IMR-90 (cell line): ENCODE measurements around the gene STAT5A. TPM values are rescaled to one million over a fixed set of nuclear protein-coding genes. Genes with fewer than 3 reads are reported as not detected.

Experiments used
- ATAC-seq: fragments of 200-7000 bp; cut with Tn5 transposase; 2 replicates; pipeline ENCODE4 v1.9.1; 2020; ENCODE audit warnings: low read depth, mild to moderate bottlenecking, moderate library complexity
- BruUV-seq: library from RNA; stranded (reverse); fragments of 400-500 nt; replicated peaks from 2 replicates; lab custom pipeline; 2021; lab: Mats Ljungman, UMichigan
- CTCF ChIA-PET: fragments of 300-600 bp; formaldehyde crosslinking; extraction: SDS; loops from one replicate; lab custom pipeline; 2021; ENCODE audit warnings: antibody characterized with exemption; lab: Yijun Ruan, JAX
- POLR2A ChIA-PET: fragments of 300-600 bp; sonication (Branson Sonifier 250); formaldehyde crosslinking; loops from one replicate; lab custom pipeline; 2022; ENCODE audit warnings: antibody characterized with exemption; ENCODE audit not compliant: unreplicated experiment; lab: Charles Lee
- DNase-seq: peaks from one replicate; pipeline ENCODE4 v3.0.0; 2013
- H2AFZ ChIP-seq: replicated peaks from 2 replicates; pipeline ENCODE3; 2013; ENCODE audit warnings: low read length, mild to moderate bottlenecking; ENCODE audit not compliant: poor library complexity
- H2AK5ac ChIP-seq: 2 replicates; pipeline ENCODE4 v1.6.1; 2013; ENCODE audit warnings: low read depth, low read length, inconsistent platforms
- H2AK9ac ChIP-seq: replicated peaks from 2 replicates; pipeline ENCODE3; 2013; ENCODE audit warnings: mild to moderate bottlenecking, low read depth, low read length, moderate library complexity; ENCODE audit not compliant: poor library complexity
- H2BK120ac ChIP-seq: 2 replicates; pipeline ENCODE4 v1.6.1; 2013; ENCODE audit warnings: low read depth, low read length, inconsistent platforms
- H2BK15ac ChIP-seq: 3 replicates; pipeline ENCODE4 v1.6.1; 2013; ENCODE audit warnings: low read depth, low read length, inconsistent platforms
- H2BK20ac ChIP-seq: 2 replicates; pipeline ENCODE4 v1.6.1; 2013; ENCODE audit warnings: low read depth, mild to moderate bottlenecking, inconsistent platforms, low read length, moderate library complexity
- H2BK5ac ChIP-seq: 2 replicates; pipeline ENCODE4 v1.6.1; 2013; ENCODE audit warnings: mild to moderate bottlenecking, low read depth, low read length, inconsistent platforms; ENCODE audit not compliant: poor library complexity, severe bottlenecking
- H3K14ac ChIP-seq: replicated peaks from 2 replicates; pipeline ENCODE4 v1.6.1; 2013; ENCODE audit warnings: low read depth, low read length, inconsistent platforms
- H3K18ac ChIP-seq: 2 replicates; pipeline ENCODE4 v1.6.1; 2013; ENCODE audit warnings: low read depth, low read length, control low read depth
- H3K23ac ChIP-seq: 2 replicates; pipeline ENCODE4 v1.6.1; 2013; ENCODE audit warnings: low read depth, low read length, inconsistent platforms
- H3K27ac ChIP-seq: 2 replicates; pipeline ENCODE4 v1.5.1; 2013; ENCODE audit warnings: mild to moderate bottlenecking, control low read depth, low read length; ENCODE audit not compliant: insufficient read depth
- H3K27me3 ChIP-seq: 2 replicates; pipeline ENCODE4 v1.6.1; 2013; ENCODE audit warnings: low read length; ENCODE audit not compliant: control insufficient read depth, insufficient read depth
- H3K36me3 ChIP-seq: 2 replicates; pipeline ENCODE4 v1.6.1; 2013; ENCODE audit warnings: low read length, mixed read lengths; ENCODE audit not compliant: control insufficient read depth, insufficient read depth
- H3K4ac ChIP-seq: 2 replicates; pipeline ENCODE4 v1.6.1; 2013; ENCODE audit warnings: low read depth, low read length, inconsistent platforms
- H3K4me1 ChIP-seq: 2 replicates; pipeline ENCODE4 v1.6.1; 2013; ENCODE audit warnings: low read length, mixed read lengths; ENCODE audit not compliant: control insufficient read depth, insufficient read depth
- H3K4me2 ChIP-seq: 2 replicates; pipeline ENCODE4 v1.6.1; 2013; ENCODE audit warnings: low read depth, mild to moderate bottlenecking, control low read depth, low read length, moderate library complexity
- H3K4me3 ChIP-seq: 2 replicates; pipeline ENCODE4 v1.5.1; 2013; ENCODE audit warnings: low read depth, mild to moderate bottlenecking, control low read depth, low read length, moderate library complexity; ENCODE audit not compliant: insufficient read depth
- H3K56ac ChIP-seq: 2 replicates; pipeline ENCODE4 v1.6.1; 2013; ENCODE audit warnings: low read length, inconsistent platforms; ENCODE audit not compliant: insufficient read depth; ENCODE audit errors: extremely low read depth
- H3K79me1 ChIP-seq, 2 experiments: 2 replicates each; pipeline ENCODE4 v1.6.1; 2013; ENCODE audit warnings: low read length in 2 of 2, inconsistent platforms in 1 of 2, low read depth in 1 of 2
- H3K9ac ChIP-seq: 2 replicates; pipeline ENCODE4 v1.6.1; 2013; ENCODE audit warnings: low read depth, low read length, control low read depth
- H3K9me1 ChIP-seq: 2 replicates; pipeline ENCODE4 v1.6.1; 2013; ENCODE audit warnings: low read length, inconsistent platforms; ENCODE audit not compliant: insufficient read depth
- H3K9me3 ChIP-seq: 2 replicates; pipeline ENCODE4 v1.6.1; 2013; ENCODE audit warnings: low read length; ENCODE audit not compliant: control insufficient read depth, insufficient read depth
- H4K20me1 ChIP-seq: 2 replicates; pipeline ENCODE4 v1.6.1; 2013; ENCODE audit warnings: low read length, inconsistent platforms; ENCODE audit not compliant: insufficient read depth
- H4K5ac ChIP-seq: 2 replicates; pipeline ENCODE4 v1.6.1; 2013; ENCODE audit warnings: mild to moderate bottlenecking, low read depth, low read length, control low read depth
- H4K8ac ChIP-seq, 2 experiments: 2 replicates each; pipeline ENCODE4 v1.6.1; 2013; ENCODE audit warnings: low read depth in 2 of 2, low read length in 2 of 2, control low read depth in 1 of 2, inconsistent platforms in 1 of 2
- H4K91ac ChIP-seq: 2 replicates; pipeline ENCODE4 v1.6.1; 2013; ENCODE audit warnings: low read depth, low read length, inconsistent platforms; ENCODE audit not compliant: insufficient read depth
- WGBS, 2 experiments: methylation state at CpG; one replicate each; pipeline versions ENCODE4 v1.1.5 to v1.1.7; 2013; ENCODE audit warnings: missing lambda C conversion rate in 2 of 2; ENCODE audit not compliant: insufficient read length in 1 of 2; ENCODE audit errors: extremely low coverage in 2 of 2; 5-methylcytosine and 5-hydroxymethylcytosine counted together
- dilution Hi-C: fragments of 300-500 bp; cut with HindIII; formaldehyde crosslinking; loops from one replicate; pipeline ENCODE4 v1.14.3; 2018; ENCODE audit warnings: low sequenced_read_pairs; ENCODE audit not compliant: unreplicated experiment
- in situ Hi-C: fragments of 300-500 bp; cut with MboI; formaldehyde crosslinking; loops from 3 replicates; pipeline ENCODE4 v1.14.3; 2019; ENCODE audit warnings: low sequenced_read_pairs, inconsistent platforms, mixed read lengths
- intact Hi-C: fragments of 100-400 bp; cut with micrococcal nuclease; formaldehyde crosslinking; loops from 2 replicates; pipeline ENCODE4 v1.10.0; 2022
- polyA plus RNA-seq, 3 experiments: library from polyadenylated mRNA; depleted of rRNA; stranded (reverse); fragments of >200 nt; gene quantifications; 2 replicates each; pipeline ENCODE4 v1.2.3, GENCODE V29; 2012; ENCODE audit warnings: low replicate concordance in 1 of 3
- total RNA-seq: library from RNA; depleted of rRNA; stranded (reverse); fragments of >200 nt; gene quantifications from 2 replicates; pipeline ENCODE4 v1.2.3, GENCODE V29; 2012
- TF ChIP-seq, protein P1 (sequence below): fragments of 150-350 bp; IDR thresholded peaks from 2 replicates; pipeline ENCODE4 v1.6.1; 2017; ENCODE audit warnings: mild to moderate bottlenecking, antibody characterized with exemption, low read length, low read depth

The STAT5A gene
- total and polyA plus RNA-seq, 2 of the 4 experiments (the other 2 are of a cell fraction) = 1.3 to 1.4 TPM

DNA sequence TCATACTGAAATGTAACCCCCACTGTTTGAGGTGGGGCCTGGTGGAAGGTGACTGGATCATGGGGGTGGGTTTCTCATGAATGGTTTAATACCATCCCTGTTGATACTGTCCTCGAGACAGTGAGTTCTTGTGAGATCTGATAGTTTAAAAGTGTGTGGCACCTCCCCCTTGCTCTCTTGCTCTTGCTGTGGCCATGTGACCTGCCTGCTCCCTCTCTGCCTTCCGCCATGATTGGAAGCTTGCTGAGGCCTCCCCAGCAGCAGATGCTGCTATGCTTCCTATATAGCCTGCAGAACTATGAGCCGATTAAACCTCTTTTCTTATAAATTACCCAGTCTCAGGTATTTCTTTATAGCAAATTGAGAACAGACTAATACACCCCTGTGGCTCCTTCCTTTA lies 59.3 kb downstream of the STAT5A start:
- Histone ChIP-seq H3K9ac (no peak overlapping the region), H3K4ac (no peak overlapping the region; the same call in 1 of the 2 replicates)
- intact Hi-C loops = no loop called here

More for the DNA sequence above, 59.3 kb downstream of the STAT5A start:
- in situ Hi-C loops = no loop called here
- peaks cover 20% of the 10 kb centered on the region for H3K36me3 ChIP-seq
- TF ChIP-seq, protein P1, sequence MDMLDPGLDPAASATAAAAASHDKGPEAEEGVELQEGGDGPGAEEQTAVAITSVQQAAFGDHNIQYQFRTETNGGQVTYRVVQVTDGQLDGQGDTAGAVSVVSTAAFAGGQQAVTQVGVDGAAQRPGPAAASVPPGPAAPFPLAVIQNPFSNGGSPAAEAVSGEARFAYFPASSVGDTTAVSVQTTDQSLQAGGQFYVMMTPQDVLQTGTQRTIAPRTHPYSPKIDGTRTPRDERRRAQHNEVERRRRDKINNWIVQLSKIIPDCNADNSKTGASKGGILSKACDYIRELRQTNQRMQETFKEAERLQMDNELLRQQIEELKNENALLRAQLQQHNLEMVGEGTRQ = no peak; the same call in 1 of the 2 replicates
- H3K18ac ChIP-seq = no peak overlapping the region
- H4K20me1 ChIP-seq = peaks cover 62% of the 10 kb centered on the region; the same call in 1 of the 2 replicates
- H3K79me1 ChIP-seq = peaks cover 34 to 73% of the 10 kb centered on the region in 2 experiments
- no peak overlapping the region for H2BK120ac ChIP-seq
- peak overlapping the region; percentile 4; the same call in 1 of the 2 replicates for H3K27ac ChIP-seq
- no peak overlapping the region for H3K56ac ChIP-seq
- H3K14ac ChIP-seq = no peak overlapping the region
- no peak for DNase-seq
- no peak overlapping the region for H2AFZ ChIP-seq
- no peak overlapping the region for H2AK5ac ChIP-seq
- H3K27me3 ChIP-seq = no peaks in the 10 kb centered on the region
- H2BK20ac ChIP-seq = no peak overlapping the region
- H2AK9ac ChIP-seq = no peak overlapping the region
- peaks cover 10% of the 10 kb centered on the region for H3K9me1 ChIP-seq
- 80% methylated on average over 2 of the region's 3 CpGs; no CpG with 5 or more reads in 1 of the 2 experiments for WGBS, 2 experiments
- dilution Hi-C loops = no loop called here
- CTCF ChIA-PET = no interaction called here
- H3K4me2 ChIP-seq = no peak overlapping the region
- H3K23ac ChIP-seq = no peak overlapping the region
- peak overlapping the region; percentile 35 for H2BK5ac ChIP-seq
- peak; percentile 38 for ATAC-seq
- H4K8ac ChIP-seq = no peak overlapping the region
- no peak overlapping the region for H4K5ac ChIP-seq
- H2BK15ac ChIP-seq = no peak overlapping the region
- H4K91ac ChIP-seq = no peak overlapping the region
- peaks cover 7% of the 10 kb centered on the region for H3K4me1 ChIP-seq
- no peaks in the 10 kb centered on the region for H3K9me3 ChIP-seq
- POLR2A ChIA-PET = no interaction called here
- H3K4me3 ChIP-seq = no peak overlapping the region
- BruUV-seq = no TSS peak
